SHP77 (cell line): Measurements from ENCODE around the gene EMC10.
"Not testable (repeated sequence)": the region's sequence is repeated elsewhere in the genome, so short reads cannot be mapped to it uniquely, and the experiment has no call there.

ENCODE experiments used
- DNase-seq, 2 experiments: peaks; one replicate each; lab custom pipeline; 2025; lab: John Stamatoyannopoulos, UW

EMC10 gene

DNA sequence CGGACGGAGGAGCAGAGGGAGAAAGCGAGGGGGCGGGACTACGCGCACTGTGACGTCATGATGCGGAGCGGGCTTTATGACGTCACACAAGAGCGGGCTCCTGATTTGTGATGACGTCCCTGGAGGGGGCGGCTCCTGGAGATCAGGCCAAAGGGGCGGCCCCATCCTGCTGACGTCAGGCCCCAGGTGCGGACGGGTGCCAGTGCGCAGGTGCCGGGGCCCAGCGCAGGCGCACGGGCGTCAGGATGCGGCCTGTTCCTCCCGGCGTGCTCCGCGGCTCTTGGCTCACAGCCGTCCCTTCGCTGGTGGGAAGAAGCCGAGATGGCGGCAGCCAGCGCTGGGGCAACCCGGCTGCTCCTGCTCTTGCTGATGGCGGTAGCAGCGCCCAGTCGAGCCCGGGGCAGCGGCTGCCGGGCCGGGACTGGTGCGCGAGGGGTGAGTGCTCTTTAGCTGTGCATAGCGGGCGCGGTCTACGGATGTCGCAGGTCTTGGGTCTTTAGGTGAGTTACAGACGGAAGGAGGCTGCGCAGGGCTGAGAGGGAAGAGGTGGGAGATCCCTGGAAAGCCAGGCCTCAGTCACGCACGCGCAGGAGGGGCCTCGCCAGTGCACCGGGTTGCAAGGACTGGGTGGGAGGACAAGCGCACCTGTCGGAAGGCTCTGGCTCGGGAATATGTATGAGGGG is at the start of gene EMC10, which contains the start of gene GARIN5A:
Gene EMC10, plus strand, starts transcription at position 284 of the 683 bp plus-strand sequence. Its CDS starts 38 bp downstream, at position 322.
Gene GARIN5A, minus strand, starts transcription at position 625 of the 683 bp plus-strand sequence. Its CDS starts 460 bp downstream, at position 165.
- peak; percentile 84 to 88 for DNase-seq

- no peak for DNase-seq
These were observed 48.9 kb upstream of the EMC10 start for GRCh38 chr19:50427318-50427925.

DNA sequence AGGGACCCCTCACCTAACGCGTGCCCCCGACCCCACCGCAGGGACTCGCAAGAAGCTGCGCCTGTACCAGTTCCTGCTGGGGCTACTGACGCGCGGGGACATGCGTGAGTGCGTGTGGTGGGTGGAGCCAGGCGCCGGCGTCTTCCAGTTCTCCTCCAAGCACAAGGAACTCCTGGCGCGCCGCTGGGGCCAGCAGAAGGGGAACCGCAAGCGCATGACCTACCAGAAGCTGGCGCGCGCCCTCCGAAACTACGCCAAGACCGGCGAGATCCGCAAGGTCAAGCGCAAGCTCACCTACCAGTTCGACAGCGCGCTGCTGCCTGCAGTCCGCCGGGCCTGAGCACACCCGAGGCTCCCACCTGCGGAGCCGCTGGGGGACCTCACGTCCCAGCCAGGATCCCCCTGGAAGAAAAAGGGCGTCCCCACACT is 48.3 kb upstream of the EMC10 start:
- DNase-seq, result no peak

- DNase-seq, result no peak
These were observed 47.4 kb upstream of the EMC10 start for GRCh38 chr19:50428772-50429463.

- DNase-seq, result no peak
These were observed 45.4 kb upstream of the EMC10 start for GRCh38 chr19:50430888-50431342.

DNA sequence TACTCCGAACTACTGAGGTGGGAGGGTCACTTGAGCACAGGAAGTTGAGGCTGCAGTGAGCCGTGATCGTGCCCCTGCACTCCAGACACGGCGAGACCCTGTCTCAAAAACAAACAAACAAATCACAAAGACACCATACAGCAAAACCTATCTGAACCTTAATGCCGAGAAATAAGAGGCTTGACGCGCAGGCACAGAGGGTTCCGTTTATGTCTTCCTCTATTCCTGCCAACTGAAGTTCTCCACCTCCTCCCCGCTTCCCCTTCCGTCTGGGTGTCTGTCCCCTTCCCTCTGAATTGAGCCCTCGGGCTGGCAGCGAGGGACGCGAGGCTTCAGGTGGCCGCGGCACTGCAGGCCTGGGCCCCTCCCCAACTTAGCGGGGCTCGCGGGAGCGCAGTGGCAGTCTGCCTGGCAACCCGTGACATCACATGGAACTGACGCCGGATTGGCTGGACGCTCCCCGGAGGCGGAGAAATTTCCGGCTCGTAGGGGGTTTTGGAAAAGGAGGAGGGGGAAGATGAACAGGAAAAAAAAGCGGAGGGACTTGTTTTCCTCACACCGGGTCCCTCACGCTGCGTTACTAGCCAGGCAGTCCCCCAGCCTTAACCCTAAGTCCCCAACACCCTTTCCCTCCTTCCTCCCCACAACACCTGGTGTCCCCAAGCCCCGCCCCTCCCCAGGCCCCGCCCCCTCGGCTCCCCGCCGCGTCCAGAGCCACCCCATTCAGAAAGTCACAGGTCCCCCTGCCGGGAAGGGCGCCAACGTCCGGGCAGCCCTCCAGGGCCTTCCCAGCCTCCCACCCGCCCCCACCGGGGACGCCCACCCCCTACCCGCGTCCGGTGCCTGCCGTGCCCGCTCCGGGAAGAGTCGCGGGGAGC is 44.7 kb upstream of the EMC10 start:
- peak; percentile 79 to 84 for DNase-seq

DNA sequence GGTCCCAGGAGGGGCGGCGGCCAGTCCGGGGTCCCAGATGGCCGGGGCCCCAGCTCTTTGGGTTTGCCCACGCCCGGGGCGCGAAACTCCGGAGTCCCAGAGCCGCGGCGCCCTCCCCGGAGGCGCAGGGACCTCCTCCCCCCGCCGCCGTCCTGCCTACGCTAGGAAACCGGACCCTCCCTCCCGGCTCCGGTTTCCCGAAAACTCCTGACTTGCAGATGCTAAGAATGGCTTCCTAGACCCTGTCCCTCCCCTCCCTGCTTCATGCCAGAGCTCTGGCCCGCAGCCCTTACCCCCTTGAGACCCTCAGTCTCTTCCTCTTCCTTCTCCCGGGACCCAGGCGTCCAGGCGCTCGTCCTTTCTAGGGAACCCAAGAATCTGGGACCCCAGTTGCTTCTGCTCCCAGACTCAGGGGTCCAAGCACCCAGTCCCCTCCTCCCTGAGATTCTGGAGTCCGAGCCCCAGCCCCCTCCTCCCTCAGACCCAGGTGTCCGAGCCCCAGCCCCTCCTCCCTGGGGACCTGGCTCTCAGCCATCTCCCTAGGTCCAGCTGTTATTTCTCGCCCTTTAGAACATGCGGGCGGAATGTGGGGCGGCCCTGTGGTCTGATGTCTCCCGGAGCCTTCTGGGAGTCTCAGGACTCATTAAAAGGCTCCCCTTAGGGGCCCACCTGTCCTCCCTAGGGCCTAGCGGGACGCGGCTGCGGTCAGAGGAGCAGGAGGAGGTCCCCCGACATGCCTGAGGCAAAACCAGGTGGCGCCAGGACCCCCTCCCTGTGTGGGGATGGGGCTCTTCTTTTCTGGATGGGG is 43.9 kb upstream of the EMC10 start, which contains the start of gene MYBPC2:
Gene MYBPC2, plus strand, starts transcription at position 672 of the 808 bp plus-strand sequence. Its CDS starts 62 bp downstream, at position 734.
- DNase-seq, result no peak

GRCh38 chr19:50433201-50434180 is 42.8 kb upstream of the EMC10 start:
- DNase-seq, result no peak

DNA sequence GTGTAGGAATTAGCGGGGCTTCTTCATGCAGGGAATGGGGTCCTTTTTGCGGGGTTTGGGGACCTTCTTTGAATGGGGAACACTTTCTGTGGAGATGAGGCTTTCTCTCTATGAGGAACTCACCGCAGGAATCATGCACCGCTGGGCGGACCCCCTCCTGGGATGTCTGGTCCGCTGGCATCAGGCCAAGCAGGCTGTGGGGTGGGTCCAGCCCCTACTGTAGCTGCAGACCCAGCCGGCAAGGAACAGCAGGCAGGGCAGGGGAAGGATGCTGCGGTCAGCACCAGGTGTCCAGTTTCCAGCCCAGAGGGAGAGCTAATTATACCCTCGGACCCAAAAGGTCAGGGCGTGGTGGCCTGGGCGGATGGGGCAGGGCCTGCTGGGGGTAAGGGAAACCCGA is 41.8 kb upstream of the EMC10 start:
- no peak for DNase-seq

GRCh38 chr19:50435221-50435620 is 41.1 kb upstream of the EMC10 start:
- DNase-seq, result no peak

DNA sequence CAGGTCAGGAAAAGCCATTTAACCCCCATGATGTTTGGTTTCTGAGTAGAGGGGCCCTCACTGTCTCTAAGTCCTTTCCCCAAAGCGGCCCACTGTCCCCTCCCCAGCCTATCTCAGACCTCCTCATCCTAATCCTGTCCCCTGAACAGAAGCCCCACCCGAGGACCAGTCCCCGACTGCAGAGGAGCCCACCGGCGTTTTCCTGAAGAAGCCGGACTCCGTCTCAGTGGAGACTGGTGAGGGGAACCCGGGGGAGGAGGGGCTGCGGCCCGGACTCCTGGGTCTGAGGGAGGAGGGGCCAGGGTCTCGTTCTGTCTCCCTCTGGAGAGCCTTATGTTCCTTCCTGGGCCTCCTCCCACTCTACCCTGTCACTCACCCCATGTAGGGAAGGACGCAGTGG is 40.7 kb upstream of the EMC10 start:
- no peak for DNase-seq

DNA sequence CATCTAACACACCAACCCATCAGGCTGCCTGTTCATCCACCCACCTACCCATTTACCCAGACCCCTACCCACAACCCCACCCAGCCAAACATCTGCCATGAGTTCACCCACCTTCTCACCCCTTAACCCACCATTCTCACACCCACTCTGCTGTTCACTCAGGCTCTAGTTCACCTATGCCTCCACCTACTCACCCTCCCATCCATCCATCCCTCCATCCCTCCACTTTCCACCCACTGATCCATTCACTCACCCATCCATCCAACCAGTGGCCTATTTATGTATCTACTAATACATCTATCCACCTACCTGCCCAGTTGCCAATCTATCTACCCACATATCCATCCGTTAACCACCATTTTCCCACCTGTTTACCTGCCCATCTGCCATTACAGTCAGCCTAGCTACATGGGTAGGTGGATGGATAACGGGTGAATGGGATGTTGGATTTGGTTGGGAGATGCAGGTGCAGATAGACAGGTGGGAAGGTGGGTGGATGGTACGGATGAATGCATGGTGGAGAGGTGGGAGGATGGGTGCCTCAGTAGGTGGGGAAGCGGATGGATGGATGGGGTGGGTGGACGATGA is 38.4 kb upstream of the EMC10 start:
- DNase-seq, result no peak

GRCh38 chr19:50439130-50439529 is 37.2 kb upstream of the EMC10 start:
- DNase-seq, result not testable (repeated sequence)

DNA sequence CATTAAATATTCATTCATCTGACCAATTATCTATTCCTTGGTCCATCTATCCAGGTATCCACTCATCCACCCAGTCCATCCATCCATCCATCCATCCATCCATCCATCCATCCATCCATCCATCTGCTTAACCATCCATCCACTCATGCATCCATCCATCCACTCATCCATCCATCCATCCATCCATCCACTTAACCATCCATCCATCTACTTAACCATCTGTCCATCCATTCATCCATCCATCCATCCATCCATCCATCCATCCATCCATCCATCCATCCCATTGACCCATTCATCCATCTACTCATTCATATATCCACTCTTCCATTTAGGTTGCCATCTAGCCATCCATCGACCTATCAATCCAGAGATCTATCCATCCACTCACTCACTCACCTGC is 32.2 kb upstream of the EMC10 start:
- no peak for DNase-seq

DNA sequence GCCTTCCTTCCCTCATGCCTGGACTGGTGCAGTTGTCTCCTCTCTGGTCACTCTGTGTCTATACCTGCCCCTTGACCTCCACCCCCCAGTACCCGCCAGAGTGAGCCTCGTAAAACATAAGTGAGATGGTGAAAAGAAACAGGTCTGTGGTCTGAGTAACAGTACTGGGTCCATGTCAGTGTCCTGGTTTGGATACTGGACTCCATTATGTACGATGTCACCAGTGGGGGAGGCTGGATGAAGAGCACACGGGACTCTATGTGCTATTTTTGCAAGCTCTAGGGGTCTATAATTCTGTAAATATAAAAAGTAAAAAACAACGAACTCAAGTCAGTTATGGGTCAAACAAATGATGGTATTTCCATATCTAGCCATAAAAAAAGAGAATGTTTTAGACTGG is 29.3 kb upstream of the EMC10 start:
- no peak for DNase-seq

- DNase-seq, result no peak
These were observed 28.6 kb upstream of the EMC10 start for GRCh38 chr19:50447750-50448149.

DNA sequence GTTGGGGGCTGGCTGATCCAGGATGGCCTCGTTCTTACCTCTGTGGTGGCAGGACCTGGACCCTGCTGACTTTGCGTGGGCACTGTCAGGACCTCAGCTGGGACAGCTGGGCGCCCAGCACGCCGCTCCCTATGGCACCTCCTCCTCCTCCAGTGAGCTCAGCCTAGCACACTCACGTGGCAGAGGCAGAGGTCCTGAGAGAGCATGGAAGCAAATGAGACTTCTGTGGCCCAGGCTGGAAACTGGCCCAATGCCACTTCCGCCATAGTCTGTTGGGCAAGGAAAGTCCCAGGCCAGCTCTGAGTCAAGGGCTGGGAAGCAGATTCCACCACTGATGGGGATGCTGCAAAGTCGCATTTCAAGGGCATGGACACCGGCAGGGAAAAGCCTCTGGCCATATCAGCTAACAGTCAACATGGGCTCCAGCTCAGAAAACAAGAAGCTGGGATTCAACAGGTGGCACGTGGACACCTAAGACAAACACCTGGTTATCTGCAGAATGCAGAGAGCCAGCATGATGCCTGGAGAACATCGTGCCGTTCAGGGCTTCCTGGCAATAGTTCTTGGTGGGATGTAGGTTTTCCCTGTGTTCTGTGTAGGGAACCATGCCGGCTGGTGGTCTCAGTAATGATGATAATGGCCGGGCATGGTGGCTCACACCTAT is 26.9 kb upstream of the EMC10 start:
- DNase-seq, result no peak

- DNase-seq, result no peak
These were observed 25.7 kb upstream of the EMC10 start for GRCh38 chr19:50450369-50451222.
